Kidney (tissue), 14 donors: ENCODE results near the gene CXXC5. TPM values are rescaled to one million over a fixed set of nuclear protein-coding genes. Genes with fewer than 3 reads are reported as not detected.

Experiments
- DNase-seq, 5 donors: peaks; one replicate each; pipeline ENCODE4 v3.0.0-alpha.2; 2013 to 2020
- FAIRE-seq: peaks from 2 replicates; lab custom pipeline; 2012; peaks lifted over from hg19 to GRCh38; lab: Jason Lieb, UNC
- H3K27ac ChIP-seq, 2 donors: one replicate each; pipeline ENCODE4 v1.7.0; 2013; ENCODE audit warnings: low read depth in 2 of 2, low read length in 2 of 2, inconsistent platforms in 1 of 2
- H3K27me3 ChIP-seq: one replicate; pipeline ENCODE4 v1.7.1; 2013; ENCODE audit warnings: low read length, inconsistent platforms; ENCODE audit not compliant: control insufficient read depth, insufficient read depth
- H3K36me3 ChIP-seq, 3 donors: one replicate each; pipeline versions ENCODE4 v1.7.0 to v1.7.1; 2013; ENCODE audit warnings: low read length in 3 of 3, control low read depth in 1 of 3, inconsistent platforms in 1 of 3; ENCODE audit not compliant: insufficient read depth in 3 of 3, control insufficient read depth in 2 of 3
- H3K4me1 ChIP-seq, 3 donors: one replicate each; pipeline versions ENCODE4 v1.7.0 to v1.7.1; 2013; ENCODE audit warnings: low read length in 3 of 3, inconsistent platforms in 1 of 3, low read depth in 1 of 3; ENCODE audit not compliant: control insufficient read depth in 2 of 3, insufficient read depth in 2 of 3
- H3K4me3 ChIP-seq, 3 donors: one replicate each; pipeline versions ENCODE4 v1.7.0 to v1.8.1; 2013; ENCODE audit warnings: low read length in 3 of 3, control low read depth in 1 of 3, inconsistent platforms in 1 of 3
- H3K9ac ChIP-seq, 3 donors: one replicate each; pipeline versions ENCODE4 v1.7.0 to v1.7.1; 2013; ENCODE audit warnings: low read length in 3 of 3, control low read depth in 1 of 3, inconsistent platforms in 1 of 3
- H3K9me3 ChIP-seq, 3 donors: one replicate each; pipeline versions ENCODE4 v1.7.0 to v1.7.1; 2013; ENCODE audit warnings: low read length in 3 of 3, control low read depth in 1 of 3, inconsistent platforms in 1 of 3; ENCODE audit not compliant: control insufficient read depth in 2 of 3, insufficient read depth in 1 of 3
- CTCF ChIP-seq: IDR thresholded peaks from 3 replicates; pipeline ENCODE4 v1.5.1; 2012; ENCODE audit warnings: mild to moderate bottlenecking, moderate library complexity, borderline replicate concordance; ENCODE audit not compliant: insufficient read depth; ENCODE audit errors: extremely low read depth
- intact Hi-C: fragments of 100-400 bp; cut with DNase I; formaldehyde crosslinking; loops from one replicate; pipeline ENCODE4 v1.11.1; 2022
- polyA plus RNA-seq: library from polyadenylated mRNA; stranded (reverse); fragments of 350-450 nt; fragmentation: Illumina TruSeq; extraction: RNeasy Lipid Tissue Mini Kit (QIAGEN cat#74804); gene quantifications from one replicate; pipeline ENCODE4 v1.2.3, GENCODE V29; 2014; ENCODE audit warnings: low read depth, low replicate concordance; ENCODE audit not compliant: insufficient read depth
- total RNA-seq: library from RNA; stranded (reverse); fragmentation: NEBNext Ultra II Directional; extraction: Animal tissue kit (Norgen Biotek cat#: 25700); gene quantifications from one replicate; pipeline ENCODE4 v1.2.1, GENCODE V29; 2021
- donor health status: control.
- donor health status: control.
- donor health status: control.
- donor health status: control.
- donor health status: control.
- donor health status: DM: yes; HTN: yes; CAD: no.
- donor health status: Normal renal cell carcinoma (clear cell type).

The CXXC5 gene
- total and polyA plus RNA-seq, 2 donors from 2014 or later, result 116 to 122 TPM

- no peak for TF ChIP-seq CTCF
- FAIRE-seq (no peak), DNase-seq (no peak)
- H3K9ac ChIP-seq, result no peak overlapping the region
- H3K36me3 ChIP-seq, result no peaks in the 10 kb centered on the region
- no peaks in the 10 kb centered on the region for H3K9me3 ChIP-seq
- H3K27ac ChIP-seq, result peak overlapping the region; percentile 20 to 50
- intact Hi-C loops, result no loop called here
- H3K4me3 ChIP-seq, result no peak overlapping the region
- no peaks in the 10 kb centered on the region for H3K27me3 ChIP-seq
- peaks cover 0 to 35% (median 9%) of the 10 kb centered on the region in 3 donors for H3K4me1 ChIP-seq
Observed at GRCh38 chr5:139690803-139691629, 42.9 kb downstream of the CXXC5 start.

GRCh38 chr5:139692148-139692547, 44.0 kb downstream of the CXXC5 start:
- Histone ChIP-seq H3K9ac (no peak overlapping the region), H3K9me3 (no peaks in the 10 kb centered on the region), H3K36me3 (no peaks in the 10 kb centered on the region), H3K4me3 (no peak overlapping the region), H3K27me3 (no peaks in the 10 kb centered on the region), H3K4me1 (peaks cover 4 to 26% (median 9%) of the 10 kb centered on the region in 3 donors), H3K27ac (no peak overlapping the region)
- FAIRE-seq, result no peak
- DNase-seq, result no peak
- intact Hi-C loops, result no loop called here
- no peak for TF ChIP-seq CTCF

GRCh38 chr5:139692679-139693308, 44.6 kb downstream of the CXXC5 start:
- no peak for FAIRE-seq
- no peak overlapping the region for H3K4me3 ChIP-seq
- no peak overlapping the region for H3K9ac ChIP-seq
- no peak for TF ChIP-seq CTCF
- no peaks in the 10 kb centered on the region for H3K9me3 ChIP-seq
- no peaks in the 10 kb centered on the region for H3K36me3 ChIP-seq
- peak in 4 of 5 donors; percentile 56 to 82 (median 68) for DNase-seq
- intact Hi-C loops, result no loop called here
- peaks cover 4 to 23% (median 9%) of the 10 kb centered on the region in 3 donors for H3K4me1 ChIP-seq
- no peak overlapping the region for H3K27ac ChIP-seq
- H3K27me3 ChIP-seq, result no peaks in the 10 kb centered on the region
